ENCODE data around the gene SMIM35.

The SMIM35 gene

DNA sequence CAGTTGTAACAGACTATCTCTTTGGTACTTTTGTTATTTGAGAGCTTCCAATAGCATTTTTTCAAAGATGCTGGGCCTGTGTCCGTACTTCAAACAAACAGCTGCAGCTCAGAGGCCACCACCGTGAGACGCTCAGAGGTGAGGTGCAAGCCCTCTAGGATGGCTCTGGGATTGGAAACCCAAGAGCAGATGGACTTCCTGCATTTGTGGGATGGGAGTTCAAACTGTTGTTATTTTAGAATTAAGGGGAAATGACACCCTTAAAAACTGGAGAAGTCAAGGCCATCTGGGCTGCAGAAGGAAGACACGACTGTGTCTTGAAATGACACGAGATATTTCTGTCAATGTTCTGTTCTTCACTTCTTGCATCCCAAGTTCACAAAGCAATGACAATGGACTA, 109.7 kb downstream of the SMIM35 start:
- no peaks in the 10 kb centered on the region for H3K9me3 ChIP-seq
- TF ChIP-seq, protein P1, sequence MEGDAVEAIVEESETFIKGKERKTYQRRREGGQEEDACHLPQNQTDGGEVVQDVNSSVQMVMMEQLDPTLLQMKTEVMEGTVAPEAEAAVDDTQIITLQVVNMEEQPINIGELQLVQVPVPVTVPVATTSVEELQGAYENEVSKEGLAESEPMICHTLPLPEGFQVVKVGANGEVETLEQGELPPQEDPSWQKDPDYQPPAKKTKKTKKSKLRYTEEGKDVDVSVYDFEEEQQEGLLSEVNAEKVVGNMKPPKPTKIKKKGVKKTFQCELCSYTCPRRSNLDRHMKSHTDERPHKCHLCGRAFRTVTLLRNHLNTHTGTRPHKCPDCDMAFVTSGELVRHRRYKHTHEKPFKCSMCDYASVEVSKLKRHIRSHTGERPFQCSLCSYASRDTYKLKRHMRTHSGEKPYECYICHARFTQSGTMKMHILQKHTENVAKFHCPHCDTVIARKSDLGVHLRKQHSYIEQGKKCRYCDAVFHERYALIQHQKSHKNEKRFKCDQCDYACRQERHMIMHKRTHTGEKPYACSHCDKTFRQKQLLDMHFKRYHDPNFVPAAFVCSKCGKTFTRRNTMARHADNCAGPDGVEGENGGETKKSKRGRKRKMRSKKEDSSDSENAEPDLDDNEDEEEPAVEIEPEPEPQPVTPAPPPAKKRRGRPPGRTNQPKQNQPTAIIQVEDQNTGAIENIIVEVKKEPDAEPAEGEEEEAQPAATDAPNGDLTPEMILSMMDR (IDR thresholded peaks at IDR 0.05), result no peak
- no peak overlapping the region for H3K4me3 ChIP-seq (ENCODE audit: low read depth in 1 of 2, low read length in 1 of 2)
- H3K27ac ChIP-seq, result no peak overlapping the region
- peaks cover 22 to 24% of the 10 kb centered on the region in 2 experiments for H3K4me1 ChIP-seq (ENCODE audit: control insufficient read depth in 1 of 2, insufficient read depth in 1 of 2, low read depth in 1 of 2, low read length in 1 of 2)
- H3K27me3 ChIP-seq, result no peaks in the 10 kb centered on the region
- H3K36me3 ChIP-seq, result no peaks in the 10 kb centered on the region

DNA sequence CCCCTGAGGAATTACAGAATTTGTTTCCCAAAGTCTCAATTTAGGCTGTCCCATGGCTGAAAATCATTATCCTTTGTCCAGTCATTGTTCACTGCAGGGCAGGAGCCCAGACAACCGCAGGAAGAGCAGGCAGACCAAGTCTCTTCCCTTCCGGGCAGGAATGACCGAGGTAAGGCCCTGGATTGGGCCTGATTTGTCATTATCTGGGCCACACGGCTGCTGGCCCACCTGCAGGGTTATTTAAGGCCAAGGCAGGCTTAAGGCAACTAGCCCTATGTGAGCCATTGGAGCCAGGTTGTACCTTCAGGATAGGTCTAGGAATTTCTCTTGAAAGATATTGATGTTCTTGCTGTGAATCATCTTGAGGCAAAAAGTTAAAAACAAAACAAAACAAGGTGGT, 110.3 kb downstream of the SMIM35 start:
- Histone ChIP-seq H3K4me1 (ENCODE audit: control insufficient read depth in 1 of 2, insufficient read depth in 1 of 2, low read depth in 1 of 2, low read length in 1 of 2) (peaks cover 22 to 24% of the 10 kb centered on the region in 2 experiments), H3K9me3 (no peaks in the 10 kb centered on the region), H3K27ac (no peak overlapping the region), H3K27me3 (no peaks in the 10 kb centered on the region), H3K4me3 (ENCODE audit: low read depth in 1 of 2, low read length in 1 of 2) (no peak overlapping the region), H3K36me3 (no peaks in the 10 kb centered on the region)
- TF ChIP-seq, protein P1 (IDR thresholded peaks at IDR 0.05), result no peak

DNA sequence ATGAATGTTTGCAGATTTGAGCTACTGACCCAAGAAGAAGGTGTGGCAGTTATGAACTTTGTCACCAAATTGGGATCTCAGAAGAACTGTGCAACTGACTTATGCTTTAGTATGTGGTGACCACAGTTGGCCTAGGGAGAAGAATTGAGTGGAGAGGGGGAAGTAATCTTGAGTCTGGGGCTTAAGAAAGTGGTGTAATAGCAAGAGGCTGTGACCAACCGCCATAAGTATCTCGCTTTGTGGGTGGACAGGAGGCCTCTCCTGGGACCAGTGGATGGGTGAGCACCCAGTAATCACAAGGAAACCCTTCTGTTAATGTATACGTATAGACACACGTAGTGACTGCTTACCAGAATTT, 113.3 kb downstream of the SMIM35 start:
- no peaks in the 10 kb centered on the region for H3K36me3 ChIP-seq
- H3K4me3 ChIP-seq (ENCODE audit: low read depth in 1 of 2, low read length in 1 of 2), result no peak overlapping the region
- H3K27me3 ChIP-seq, result no peaks in the 10 kb centered on the region
- TF ChIP-seq, protein P1 (IDR thresholded peaks at IDR 0.05), result no peak
- peaks cover 15 to 16% of the 10 kb centered on the region in 2 experiments for H3K4me1 ChIP-seq (ENCODE audit: control insufficient read depth in 1 of 2, insufficient read depth in 1 of 2, low read depth in 1 of 2, low read length in 1 of 2)
- H3K27ac ChIP-seq, result no peak overlapping the region
- H3K9me3 ChIP-seq, result no peaks in the 10 kb centered on the region

DNA sequence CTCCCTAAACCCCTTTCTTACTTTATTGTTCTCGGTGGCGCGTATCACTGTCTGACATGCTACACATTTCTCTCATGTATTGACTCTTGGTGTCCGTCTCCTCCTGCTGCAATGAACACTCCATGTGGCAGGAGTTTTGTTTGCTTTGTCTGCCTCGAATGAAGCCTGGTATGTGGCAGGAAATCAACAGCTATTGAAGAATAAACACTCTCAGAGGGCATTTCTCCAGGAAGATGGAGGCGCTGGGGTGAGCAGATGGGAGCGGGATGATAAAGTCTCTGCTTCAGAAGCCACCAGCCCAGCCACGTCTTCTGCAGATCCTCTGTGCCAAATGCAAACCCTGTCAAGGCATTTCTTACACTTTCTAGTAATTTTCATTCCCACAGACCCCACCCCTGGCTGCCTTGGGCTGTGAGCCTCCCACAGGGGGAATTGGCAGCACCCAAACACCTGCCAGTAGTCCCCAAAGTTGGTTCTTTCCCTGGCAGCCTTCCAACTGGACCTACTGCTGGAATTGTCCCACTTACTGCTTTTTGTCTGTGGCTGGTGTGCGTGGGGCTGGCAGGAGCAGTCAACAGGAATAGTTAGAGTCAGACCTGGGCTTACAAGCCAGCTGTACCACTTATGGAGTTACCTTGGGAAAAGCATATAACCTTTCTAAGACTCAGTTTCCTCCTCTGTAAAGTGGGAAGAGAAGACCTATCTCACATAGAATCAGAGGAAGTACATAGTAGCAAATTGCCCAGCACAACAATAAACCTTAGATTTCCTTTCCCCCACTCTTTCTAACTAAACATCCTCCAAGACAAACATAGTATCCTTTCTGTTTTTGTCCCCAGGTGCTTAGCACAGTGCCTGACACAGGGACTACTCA, 113.9 kb downstream of the SMIM35 start:
- Histone ChIP-seq H3K36me3 (no peaks in the 10 kb centered on the region), H3K4me3 (ENCODE audit: low read depth in 1 of 2, low read length in 1 of 2) (no peak overlapping the region), H3K27ac (no peak overlapping the region), H3K4me1 (ENCODE audit: control insufficient read depth in 1 of 2, insufficient read depth in 1 of 2, low read depth in 1 of 2, low read length in 1 of 2) (peaks cover 15 to 16% of the 10 kb centered on the region in 2 experiments), H3K27me3 (no peaks in the 10 kb centered on the region), H3K9me3 (no peaks in the 10 kb centered on the region)
- TF ChIP-seq, protein P1 (IDR thresholded peaks at IDR 0.05), result no peak

DNA sequence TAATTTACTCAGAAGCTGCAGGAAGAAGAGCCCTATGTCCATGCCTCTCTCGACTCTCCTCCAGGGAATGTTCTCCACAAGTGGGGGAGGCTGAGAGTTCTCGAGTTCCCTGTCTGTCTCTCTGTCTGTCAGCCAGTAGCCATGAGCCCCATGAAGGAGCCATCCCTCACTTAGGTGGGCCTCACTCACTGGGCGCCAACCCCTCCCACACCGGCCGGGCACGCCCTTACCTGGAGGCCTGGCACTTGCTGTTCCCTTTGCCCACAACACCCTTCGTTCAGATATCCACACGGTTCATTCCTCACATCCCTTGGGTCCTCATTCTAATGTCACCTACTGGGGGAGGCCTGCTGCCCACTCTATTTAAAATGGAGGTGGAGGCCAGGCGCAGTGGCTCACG, 114.7 kb downstream of the SMIM35 start:
- Histone ChIP-seq H3K4me3 (ENCODE audit: low read depth in 1 of 2, low read length in 1 of 2) (no peak overlapping the region), H3K27ac (no peak overlapping the region), H3K4me1 (ENCODE audit: control insufficient read depth in 1 of 2, insufficient read depth in 1 of 2, low read depth in 1 of 2, low read length in 1 of 2) (peaks cover 15 to 16% of the 10 kb centered on the region in 2 experiments), H3K27me3 (no peaks in the 10 kb centered on the region), H3K9me3 (no peaks in the 10 kb centered on the region), H3K36me3 (no peaks in the 10 kb centered on the region)
- TF ChIP-seq, protein P1 (IDR thresholded peaks at IDR 0.05), result no peak

Data from neutrophil (primary cell).